AG10803 (cell line): ENCODE results near the gene ASPHD1.

Source experiments
- DNase-seq: peaks from one replicate; pipeline ENCODE4 v3.0.0; 2010; ENCODE audit warnings: low read depth
- H3K4me3 ChIP-seq: 2 replicates; pipeline ENCODE4 v1.5.1; 2011; ENCODE audit warnings: mild to moderate bottlenecking, low read length, control low read depth
- TF ChIP-seq, protein P1 (sequence below): conservative IDR thresholded peaks from 2 replicates; pipeline ENCODE4 v1.5.1; 2011; ENCODE audit warnings: mild to moderate bottlenecking, low read length, control low read depth, inconsistent platforms

ASPHD1 gene

DNA sequence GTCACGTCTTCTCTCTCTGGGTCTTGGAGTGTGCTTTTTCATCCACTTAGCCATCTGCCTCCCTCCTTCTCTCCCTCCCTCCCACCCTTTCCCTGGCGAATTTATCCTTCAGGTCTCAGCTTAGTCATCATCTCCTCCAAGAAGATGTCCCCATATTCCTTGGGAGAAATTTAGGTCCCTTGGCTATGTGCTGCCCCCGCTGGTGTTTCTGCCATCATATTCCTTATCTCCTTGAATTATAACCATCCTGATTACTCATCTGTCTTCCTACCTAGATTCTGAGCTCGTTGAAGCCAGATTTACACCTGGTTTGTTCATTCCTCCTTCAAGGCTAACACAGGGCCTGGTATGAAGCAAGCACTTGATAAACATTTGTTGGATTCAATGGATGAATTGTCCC lies 5.9 kb upstream of the ASPHD1 start:
- no peak for DNase-seq
- TF ChIP-seq, protein P1, sequence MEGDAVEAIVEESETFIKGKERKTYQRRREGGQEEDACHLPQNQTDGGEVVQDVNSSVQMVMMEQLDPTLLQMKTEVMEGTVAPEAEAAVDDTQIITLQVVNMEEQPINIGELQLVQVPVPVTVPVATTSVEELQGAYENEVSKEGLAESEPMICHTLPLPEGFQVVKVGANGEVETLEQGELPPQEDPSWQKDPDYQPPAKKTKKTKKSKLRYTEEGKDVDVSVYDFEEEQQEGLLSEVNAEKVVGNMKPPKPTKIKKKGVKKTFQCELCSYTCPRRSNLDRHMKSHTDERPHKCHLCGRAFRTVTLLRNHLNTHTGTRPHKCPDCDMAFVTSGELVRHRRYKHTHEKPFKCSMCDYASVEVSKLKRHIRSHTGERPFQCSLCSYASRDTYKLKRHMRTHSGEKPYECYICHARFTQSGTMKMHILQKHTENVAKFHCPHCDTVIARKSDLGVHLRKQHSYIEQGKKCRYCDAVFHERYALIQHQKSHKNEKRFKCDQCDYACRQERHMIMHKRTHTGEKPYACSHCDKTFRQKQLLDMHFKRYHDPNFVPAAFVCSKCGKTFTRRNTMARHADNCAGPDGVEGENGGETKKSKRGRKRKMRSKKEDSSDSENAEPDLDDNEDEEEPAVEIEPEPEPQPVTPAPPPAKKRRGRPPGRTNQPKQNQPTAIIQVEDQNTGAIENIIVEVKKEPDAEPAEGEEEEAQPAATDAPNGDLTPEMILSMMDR = no peak
- no peak overlapping the region for H3K4me3 ChIP-seq

DNA sequence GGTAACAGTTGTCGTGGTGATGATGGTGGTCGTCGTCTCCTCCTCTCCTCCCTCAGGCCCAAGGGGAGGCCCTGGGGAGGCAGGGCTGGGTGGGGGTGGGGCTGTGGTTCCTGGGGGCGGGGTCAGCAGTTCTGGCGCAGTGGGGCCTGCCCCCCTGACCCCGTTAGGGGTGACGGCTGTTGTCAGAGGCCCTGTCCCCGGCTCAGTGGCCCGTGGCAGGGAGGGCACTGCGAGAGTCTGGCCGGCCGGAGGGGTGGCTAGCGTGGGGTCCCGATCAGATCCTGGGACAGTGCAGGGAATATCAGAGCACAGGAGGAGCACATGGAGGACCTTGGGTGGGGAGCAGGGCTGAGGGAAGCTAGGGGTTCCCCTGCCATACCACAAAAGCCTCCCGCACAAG lies 3.4 kb upstream of the ASPHD1 start:
- TF ChIP-seq, protein P1 = no peak
- DNase-seq = no peak
- H3K4me3 ChIP-seq = no peak overlapping the region

DNA sequence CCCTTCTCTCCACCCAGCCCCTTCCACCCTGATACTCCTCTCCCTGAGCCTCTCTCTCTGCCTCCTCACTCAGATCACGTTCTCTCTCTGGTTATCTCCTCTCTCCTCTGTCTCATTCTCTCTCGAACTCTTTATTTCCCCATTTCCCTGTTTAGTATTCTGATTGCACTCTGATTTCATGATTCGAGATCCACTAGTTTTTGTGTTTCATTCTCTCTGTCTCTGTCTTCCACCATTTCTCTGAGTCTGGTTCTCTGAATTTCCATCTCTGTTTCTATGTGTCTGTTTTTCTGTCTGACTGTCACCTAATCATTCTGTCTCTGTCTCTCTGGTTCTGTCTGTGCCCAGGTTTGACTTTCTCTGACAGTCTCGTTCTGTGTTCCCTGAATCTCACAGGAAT lies 3.0 kb upstream of the ASPHD1 start:
- TF ChIP-seq, protein P1 = no peak
- H3K4me3 ChIP-seq = no peak overlapping the region
- no peak for DNase-seq

DNA sequence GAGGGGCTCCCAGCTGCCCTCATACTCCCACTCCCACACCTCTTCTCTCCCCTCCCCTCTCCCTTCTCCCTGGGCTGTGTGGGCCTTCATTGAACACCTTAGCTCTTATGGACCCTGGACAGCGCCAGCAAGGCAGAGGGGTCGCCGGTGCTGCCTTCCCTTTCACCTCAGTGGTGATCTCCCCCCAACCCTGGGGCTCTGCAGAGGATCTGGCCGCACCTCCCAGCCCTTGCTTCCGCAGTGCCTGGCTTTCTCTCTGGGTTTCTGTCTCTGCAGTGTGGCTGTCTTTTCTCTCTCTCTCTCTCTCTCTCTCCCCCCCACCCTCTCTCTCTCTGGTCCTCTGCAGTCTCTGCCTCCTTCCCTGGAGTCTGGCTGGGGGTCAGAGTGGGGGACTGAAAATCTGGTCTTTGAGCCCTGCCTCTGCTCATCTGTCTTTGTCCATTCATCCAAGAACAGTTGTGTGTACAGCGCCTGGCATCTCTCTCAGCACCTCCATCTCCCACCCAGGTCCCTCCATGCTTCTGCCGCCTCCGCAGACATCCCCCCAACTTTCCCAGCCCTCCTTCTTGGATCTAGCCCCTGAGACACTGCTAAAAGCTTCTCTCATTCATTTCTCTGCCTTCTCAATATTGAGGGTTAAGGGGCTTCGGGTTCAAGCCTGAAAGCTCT lies 2.0 kb upstream of the ASPHD1 start:
- TF ChIP-seq, protein P1 = no peak
- peak overlapping the region; percentile 82 for H3K4me3 ChIP-seq
- no peak for DNase-seq

DNA sequence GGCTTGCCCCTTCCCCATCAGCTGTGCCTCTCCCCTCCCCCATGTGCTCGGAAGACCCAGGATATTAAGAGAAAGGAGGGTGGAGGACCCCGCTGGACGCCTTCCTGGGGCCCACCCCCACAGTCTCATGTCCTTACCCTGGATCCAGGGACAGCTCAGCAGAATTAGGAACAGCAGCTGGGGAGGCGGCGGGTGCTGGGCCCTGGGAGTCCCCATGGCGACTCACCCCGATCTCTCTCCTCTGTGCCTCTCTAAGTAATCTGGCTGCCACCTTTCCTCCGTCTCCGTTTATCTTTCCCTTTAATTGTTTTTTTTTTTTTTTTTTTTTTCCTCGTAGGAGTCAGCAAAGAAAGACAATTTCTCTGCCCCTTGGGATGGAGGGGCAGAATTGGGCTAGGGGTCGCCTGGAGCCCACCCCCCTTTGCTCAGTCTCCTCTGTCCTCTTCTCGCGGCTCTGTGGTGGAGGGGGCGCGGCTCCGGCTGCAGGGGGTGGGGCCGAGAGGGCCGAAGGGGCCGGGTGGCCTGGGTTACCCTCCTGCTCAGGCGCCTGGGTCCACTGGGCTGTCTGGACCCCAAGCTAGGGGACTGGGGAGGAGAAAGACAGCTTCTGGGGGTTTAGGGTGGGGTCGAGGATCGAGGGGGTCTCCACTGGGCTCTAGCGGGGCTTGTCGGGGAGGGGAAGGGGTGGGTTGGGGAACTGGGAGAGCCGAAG lies 1.3 kb upstream of the ASPHD1 start:
- TF ChIP-seq, protein P1 = no peak
- peak overlapping the region; percentile 82 for H3K4me3 ChIP-seq
- DNase-seq = no peak

DNA sequence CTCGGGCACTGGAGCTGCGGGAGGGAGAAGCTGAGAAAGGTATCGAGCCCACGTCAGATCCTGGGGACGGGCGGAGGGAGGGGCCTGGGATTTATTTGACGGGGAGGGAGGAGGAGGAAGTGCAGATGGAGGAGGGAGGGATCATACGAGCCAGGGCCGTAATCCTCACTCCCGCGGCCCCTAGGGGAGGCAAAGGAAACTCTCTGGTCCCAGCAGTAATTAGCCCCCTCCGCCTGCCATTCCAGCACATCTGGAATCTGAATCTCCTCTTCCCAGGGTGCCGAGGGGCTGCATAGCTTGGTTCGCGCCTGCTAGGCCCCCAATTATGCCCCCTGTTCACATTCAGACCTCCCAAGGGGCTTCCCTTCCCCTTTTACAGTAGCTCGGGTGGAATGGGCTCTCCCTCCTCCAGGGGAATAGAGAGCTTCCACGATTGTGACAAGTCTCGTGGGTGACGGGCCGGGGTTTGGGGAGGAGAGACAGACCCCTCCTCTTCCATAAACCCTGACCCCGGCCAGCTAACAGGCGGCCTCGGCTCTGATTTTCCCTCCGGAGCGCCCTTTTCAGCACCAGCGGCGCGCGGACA lies 679 bp upstream of the ASPHD1 start, which contains the start of gene SEZ6L2:
TSS of gene SEZ6L2 (minus strand) at position 35 of the 586 bp plus-strand sequence. CDS start 531 bp downstream, outside the sequence.
- TF ChIP-seq, protein P1 = peak; percentile 40
- DNase-seq = peak; percentile 84
- H3K4me3 ChIP-seq = peak within 1 kb of the TSS; percentile 82
